22Rv1 (cell line): ENCODE data around the gene GYG2.
"Not testable (repeated sequence)": the region's sequence is repeated elsewhere in the genome, so short reads cannot be mapped to it uniquely, and the experiment has no call there.

ENCODE experiments used
- H3K27ac ChIP-seq: fragments of 450-650 bp; 2 replicates; pipeline ENCODE4 v1.5.1; 2017
- ZFX ChIP-seq: fragments of 450-650 bp; IDR thresholded peaks from 2 replicates; pipeline ENCODE4 v1.6.1; 2017; ENCODE audit warnings: antibody characterized with exemption, borderline replicate concordance
- TF ChIP-seq, protein P1 (sequence below): fragments of 450-650 bp; IDR thresholded peaks from 2 replicates; pipeline ENCODE4 v1.5.1; 2017; ENCODE audit warnings: mild to moderate bottlenecking

GYG2 gene

GRCh38 chrX:2921750-2922149 lies 93.0 kb downstream of the GYG2 start:
- no peak for TF ChIP-seq ZFX
- TF ChIP-seq, protein P1, sequence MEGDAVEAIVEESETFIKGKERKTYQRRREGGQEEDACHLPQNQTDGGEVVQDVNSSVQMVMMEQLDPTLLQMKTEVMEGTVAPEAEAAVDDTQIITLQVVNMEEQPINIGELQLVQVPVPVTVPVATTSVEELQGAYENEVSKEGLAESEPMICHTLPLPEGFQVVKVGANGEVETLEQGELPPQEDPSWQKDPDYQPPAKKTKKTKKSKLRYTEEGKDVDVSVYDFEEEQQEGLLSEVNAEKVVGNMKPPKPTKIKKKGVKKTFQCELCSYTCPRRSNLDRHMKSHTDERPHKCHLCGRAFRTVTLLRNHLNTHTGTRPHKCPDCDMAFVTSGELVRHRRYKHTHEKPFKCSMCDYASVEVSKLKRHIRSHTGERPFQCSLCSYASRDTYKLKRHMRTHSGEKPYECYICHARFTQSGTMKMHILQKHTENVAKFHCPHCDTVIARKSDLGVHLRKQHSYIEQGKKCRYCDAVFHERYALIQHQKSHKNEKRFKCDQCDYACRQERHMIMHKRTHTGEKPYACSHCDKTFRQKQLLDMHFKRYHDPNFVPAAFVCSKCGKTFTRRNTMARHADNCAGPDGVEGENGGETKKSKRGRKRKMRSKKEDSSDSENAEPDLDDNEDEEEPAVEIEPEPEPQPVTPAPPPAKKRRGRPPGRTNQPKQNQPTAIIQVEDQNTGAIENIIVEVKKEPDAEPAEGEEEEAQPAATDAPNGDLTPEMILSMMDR = no peak
- no peak overlapping the region for H3K27ac ChIP-seq

- TF ChIP-seq, protein P1 = no peak
- no peak for TF ChIP-seq ZFX
- no peak overlapping the region for H3K27ac ChIP-seq
These were observed 95.4 kb downstream of the GYG2 start for GRCh38 chrX:2924151-2924550.

- not testable (repeated sequence) for H3K27ac ChIP-seq
These were observed 97.5 kb downstream of the GYG2 start for GRCh38 chrX:2926255-2926654.

DNA sequence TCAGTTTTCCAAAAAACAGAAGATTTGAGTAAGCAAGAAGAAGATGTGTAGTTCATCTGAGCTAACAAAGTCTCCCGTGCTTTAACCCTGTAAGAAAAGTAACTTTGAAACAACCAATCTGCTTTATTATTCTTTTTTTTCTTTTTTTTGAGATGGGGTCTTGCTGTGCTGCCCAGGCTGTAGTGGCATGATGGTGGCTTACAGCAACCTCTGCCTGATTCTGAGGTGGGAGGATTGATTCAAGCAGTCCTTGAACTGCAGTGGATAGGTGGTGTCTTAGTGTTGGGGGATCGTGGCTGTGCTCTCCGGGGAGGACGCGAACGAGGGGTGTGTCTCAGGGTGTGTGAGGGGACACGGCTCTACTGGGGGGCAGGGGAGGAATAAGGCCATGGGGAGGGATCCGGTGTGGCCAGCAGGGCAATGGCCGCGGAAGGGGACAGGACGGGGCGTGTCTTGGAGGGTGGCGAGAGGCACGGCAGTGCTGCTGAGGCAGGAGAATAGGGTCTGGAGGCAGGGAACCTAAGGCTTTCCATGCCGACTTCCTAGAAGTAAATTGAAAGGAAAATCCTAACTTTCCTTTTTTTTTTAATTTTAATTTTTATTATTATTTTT lies 98.0 kb downstream of the GYG2 start:
- no peak overlapping the region for H3K27ac ChIP-seq

GRCh38 chrX:2928191-2928582 lies 99.5 kb downstream of the GYG2 start:
- 0 out of 2 replicates have a peak overlapping the region, but pooled peaks have one; percentile 85 for H3K27ac ChIP-seq
- TF ChIP-seq, protein P1 = no peak
- TF ChIP-seq ZFX = no peak

More for the DNA sequence above, 98.0 kb downstream of the GYG2 start:
- TF ChIP-seq, protein P1 = no peak
- TF ChIP-seq ZFX = no peak

GRCh38 chrX:2928583-2929434 lies 100.1 kb downstream of the GYG2 start, which contains the start of gene ARSD:
TSS of gene ARSD (minus strand) at chrX:2929339. CDS start at chrX:2929275, 64 bp downstream.
- TF ChIP-seq, protein P1 = no peak
- TF ChIP-seq ZFX = no peak

DNA sequence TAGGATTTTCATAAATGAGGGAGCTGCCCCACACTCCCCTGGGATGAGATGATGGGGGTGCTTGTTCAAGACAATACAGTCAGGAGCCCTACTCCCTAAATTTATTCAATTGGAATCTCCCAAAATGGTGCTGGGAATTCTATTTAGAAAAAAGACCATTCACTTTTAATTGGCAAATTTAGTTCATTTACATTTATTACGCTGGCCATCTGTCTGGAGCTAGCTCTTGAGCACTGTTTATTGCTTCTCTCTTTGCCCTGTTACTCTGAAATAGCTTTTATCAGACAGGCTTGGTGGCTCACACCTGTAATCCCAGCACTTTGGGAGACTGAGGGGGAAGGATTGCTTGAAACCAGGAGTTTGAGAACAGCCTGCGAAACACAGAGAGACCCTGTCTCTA lies 102.4 kb downstream of the GYG2 start:
- TF ChIP-seq, protein P1 = no peak
- no peak for TF ChIP-seq ZFX
- no peak overlapping the region for H3K27ac ChIP-seq

More at GRCh38 chrX:2928583-2929434, 100.1 kb downstream of the GYG2 start, which contains the start of gene ARSD:
- peak within 1 kb of the TSS; percentile 85 for H3K27ac ChIP-seq
